Transverse colon (tissue), 3 donors: Measurements from ENCODE around the gene KCTD14.

Experiments
- CTCF ChIP-seq, 5 experiments: fragments of 200-600 bp in 3 of 5; fragments of 450-650 bp in 2 of 5; sonication (generic) in 3 of 5; IDR thresholded peaks; 1 replicate in 2 of 5; 2 replicates in 3 of 5; pipeline ENCODE4 v1.5.1; 2016 to 2017; ENCODE audit warnings: antibody characterized with exemption in 5 of 5, inconsistent platforms in 3 of 5, mild to moderate bottlenecking in 2 of 5, moderate library complexity in 1 of 5
- POLR2A ChIP-seq: fragments of 450-650 bp; IDR thresholded peaks from one replicate; pipeline ENCODE4 v1.6.1; 2016; ENCODE audit warnings: antibody characterized with exemption, mild to moderate bottlenecking, moderate library complexity

- no peak for TF ChIP-seq POLR2A
- TF ChIP-seq CTCF (IDR thresholded peaks at IDR 0.05) = no peak
These were observed 13.2 kb upstream of the KCTD14 start for GRCh38 chr11:78036313-78036712.
